ENCODE measurements around the gene HSFX2.

GRCh38 chrX:149641835-149642234, 46.7 kb upstream of the HSFX2 start:
- TF ChIP-seq CTCF (IDR thresholded peaks at IDR 0.05; ENCODE audit: insufficient read depth, low read length, poor library complexity, severe bottlenecking) (no peak), EZH2phosphoT487 (conservative IDR thresholded peaks at IDR 0.05; ENCODE audit: low read length) (no peak)

All from SU-DHL-6 (cell line).